ENCODE measurements around the gene FAR2.

FAR2 gene

DNA sequence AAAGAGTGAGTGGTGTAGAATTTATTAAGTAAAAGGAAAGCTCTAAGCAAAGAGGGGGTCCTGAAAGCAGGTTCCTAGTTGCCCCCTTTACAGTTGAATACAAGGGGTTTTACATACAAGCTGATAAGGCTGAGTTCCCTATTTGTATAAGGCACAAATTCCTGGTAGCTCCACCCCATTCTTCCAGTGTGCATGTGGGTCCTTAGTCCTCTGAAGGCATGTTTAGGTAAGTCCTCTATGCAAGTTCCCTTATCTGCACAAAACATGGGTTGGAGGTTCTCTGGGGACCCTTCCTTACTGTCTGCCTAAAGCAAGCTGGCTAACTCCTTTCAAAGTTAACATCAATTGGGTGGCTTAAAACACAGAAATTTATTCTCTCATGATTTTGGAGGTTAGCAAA is 2.9 kb upstream of the FAR2 start:
- Mint-ChIP-seq H3K27me3 (peaks cover 24% of the 10 kb centered on the region), H3K36me3 (ENCODE audit: low read depth) (peaks cover 1% of the 10 kb centered on the region), H3K4me1 (ENCODE audit: low read depth) (peaks cover 14% of the 10 kb centered on the region), H3K4me3 (no peak overlapping the region), H3K27ac (no peak overlapping the region), H3K9me3 (no peaks in the 10 kb centered on the region)
- no peak for DNase-seq

DNA sequence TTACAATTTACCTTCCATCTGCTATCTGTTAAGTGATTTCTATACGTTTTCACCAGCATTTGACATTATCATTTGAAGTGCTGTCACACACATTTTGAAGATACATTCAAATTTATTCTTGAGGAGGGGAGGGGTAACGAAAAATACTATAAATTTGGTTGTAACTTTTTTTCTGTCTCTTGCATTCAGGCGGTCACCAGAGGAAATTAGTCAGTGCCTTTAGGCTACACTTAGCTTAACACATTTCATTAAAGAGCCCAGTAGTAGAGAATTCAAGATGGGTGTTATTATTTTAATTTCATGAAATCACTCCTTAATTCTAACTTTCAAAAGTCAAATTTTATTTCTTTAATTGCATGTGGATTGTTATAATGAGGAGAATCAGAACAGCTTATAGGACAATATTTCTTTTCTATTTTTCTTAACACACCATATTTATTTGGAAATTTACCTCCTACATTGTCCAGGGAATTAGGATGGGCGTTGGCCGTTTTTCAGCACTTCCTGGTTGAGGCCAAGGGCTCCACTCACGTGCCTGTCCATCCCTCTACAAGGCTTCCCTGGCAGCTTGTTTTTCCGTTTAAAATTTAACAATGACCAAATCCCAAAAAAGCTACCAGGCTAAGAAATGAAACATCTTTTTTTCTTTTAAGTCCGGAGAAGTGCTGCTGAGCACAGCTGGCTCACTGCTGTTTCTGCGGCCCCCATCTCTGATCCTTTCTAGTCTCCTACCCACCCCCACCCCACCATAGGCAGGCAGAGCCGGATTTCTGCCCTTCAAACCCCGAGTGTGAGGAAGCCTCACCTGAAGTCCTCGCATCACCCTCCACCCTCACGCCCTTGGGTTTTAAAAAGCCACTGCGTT is 1.1 kb upstream of the FAR2 start:
- DNase-seq, result no peak

DNA sequence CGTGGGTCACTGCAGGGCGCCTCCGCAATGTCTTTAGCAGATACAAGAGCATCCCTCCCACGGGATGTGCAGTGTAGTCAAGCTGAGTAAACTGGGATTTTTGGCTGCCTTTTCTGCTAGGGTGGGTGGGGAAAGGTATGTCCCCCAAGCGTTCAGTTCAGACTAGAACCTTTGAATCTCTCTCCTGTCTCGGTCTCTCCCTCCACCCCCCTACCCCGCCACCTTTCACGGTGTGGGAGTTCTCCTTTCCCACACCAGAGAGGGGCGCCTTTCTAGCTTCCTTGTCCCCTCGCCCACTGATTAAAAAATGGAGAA is 525 bp upstream of the FAR2 start:
- peak overlapping the region; percentile 89 for H3K27ac Mint-ChIP-seq
- peak; percentile 42 for DNase-seq
- peaks cover 24% of the 10 kb centered on the region for H3K27me3 Mint-ChIP-seq
- peaks cover 1% of the 10 kb centered on the region for H3K36me3 Mint-ChIP-seq (ENCODE audit: low read depth)
- H3K4me3 Mint-ChIP-seq, result peak overlapping the region; percentile 87
- H3K4me1 Mint-ChIP-seq (ENCODE audit: low read depth), result peaks cover 16% of the 10 kb centered on the region
- no peaks in the 10 kb centered on the region for H3K9me3 Mint-ChIP-seq

More for the DNA sequence above, 1.1 kb upstream of the FAR2 start:
- peaks cover 1% of the 10 kb centered on the region for H3K36me3 Mint-ChIP-seq (ENCODE audit: low read depth)
- H3K9me3 Mint-ChIP-seq, result no peaks in the 10 kb centered on the region
- H3K27me3 Mint-ChIP-seq, result peaks cover 24% of the 10 kb centered on the region
- peak overlapping the region; percentile 87 for H3K4me3 Mint-ChIP-seq
- H3K4me1 Mint-ChIP-seq (ENCODE audit: low read depth), result peaks cover 14% of the 10 kb centered on the region
- peak overlapping the region; percentile 89 for H3K27ac Mint-ChIP-seq

DNA sequence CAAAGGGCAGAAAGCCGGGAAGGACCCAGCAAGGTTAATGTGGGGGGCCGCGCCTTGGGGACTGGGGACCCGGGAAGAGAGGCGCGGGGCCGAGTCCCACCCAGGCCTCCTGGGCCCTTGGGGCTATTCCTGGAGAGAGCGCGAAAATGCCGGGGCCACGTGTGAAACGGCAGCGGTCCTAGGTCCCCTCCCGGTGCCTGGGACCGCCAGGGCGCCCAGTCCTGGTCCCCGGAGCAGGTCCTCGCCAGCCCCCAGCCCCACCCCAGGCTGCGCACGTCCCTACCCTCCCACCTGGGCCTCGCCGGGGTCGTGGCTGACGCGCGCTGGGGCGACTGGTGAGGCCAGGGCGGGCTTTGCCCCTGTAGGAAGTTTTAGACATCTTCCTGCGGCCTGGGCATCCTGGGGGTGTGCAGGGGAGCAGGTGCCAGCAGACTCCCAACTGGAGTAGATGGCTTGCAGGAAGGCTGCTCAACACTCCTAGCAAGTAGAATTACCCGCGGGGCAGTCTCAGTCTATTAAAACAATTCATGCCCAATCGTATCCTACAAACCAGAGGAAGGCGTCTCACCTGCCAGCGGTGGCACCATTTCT is 708 bp downstream of the FAR2 start:
- DNase-seq, result peak; percentile 68
- Mint-ChIP-seq H3K27ac (no peak overlapping the region), H3K36me3 (ENCODE audit: low read depth) (peaks cover 1% of the 10 kb centered on the region), H3K4me3 (peak overlapping the region; percentile 87), H3K4me1 (ENCODE audit: low read depth) (peaks cover 16% of the 10 kb centered on the region), H3K9me3 (no peaks in the 10 kb centered on the region), H3K27me3 (peaks cover 24% of the 10 kb centered on the region)

DNA sequence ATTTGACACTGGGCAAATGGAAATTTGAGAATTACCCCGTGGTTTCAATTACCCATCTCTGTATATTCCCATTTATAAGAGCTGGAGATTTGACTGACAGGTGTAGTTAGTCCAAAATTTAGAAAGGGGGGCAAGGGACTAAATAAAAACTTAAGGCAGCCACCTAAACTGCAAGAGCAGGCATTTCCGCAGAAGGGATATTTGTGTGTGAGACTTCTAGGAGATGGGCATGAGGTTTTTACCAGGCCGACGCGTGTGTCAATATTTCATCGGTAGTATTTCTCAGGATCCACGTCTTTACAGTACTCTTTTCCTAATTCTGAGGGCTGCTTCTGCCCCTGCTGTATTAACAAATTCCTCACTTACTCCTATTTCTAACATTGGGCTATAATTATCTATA is 1.4 kb downstream of the FAR2 start:
- Mint-ChIP-seq H3K27me3 (peaks cover 24% of the 10 kb centered on the region), H3K27ac (no peak overlapping the region), H3K4me3 (peak overlapping the region; percentile 73), H3K9me3 (no peaks in the 10 kb centered on the region), H3K4me1 (ENCODE audit: low read depth) (peaks cover 16% of the 10 kb centered on the region), H3K36me3 (ENCODE audit: low read depth) (peaks cover 1% of the 10 kb centered on the region)
- DNase-seq, result no peak

DNA sequence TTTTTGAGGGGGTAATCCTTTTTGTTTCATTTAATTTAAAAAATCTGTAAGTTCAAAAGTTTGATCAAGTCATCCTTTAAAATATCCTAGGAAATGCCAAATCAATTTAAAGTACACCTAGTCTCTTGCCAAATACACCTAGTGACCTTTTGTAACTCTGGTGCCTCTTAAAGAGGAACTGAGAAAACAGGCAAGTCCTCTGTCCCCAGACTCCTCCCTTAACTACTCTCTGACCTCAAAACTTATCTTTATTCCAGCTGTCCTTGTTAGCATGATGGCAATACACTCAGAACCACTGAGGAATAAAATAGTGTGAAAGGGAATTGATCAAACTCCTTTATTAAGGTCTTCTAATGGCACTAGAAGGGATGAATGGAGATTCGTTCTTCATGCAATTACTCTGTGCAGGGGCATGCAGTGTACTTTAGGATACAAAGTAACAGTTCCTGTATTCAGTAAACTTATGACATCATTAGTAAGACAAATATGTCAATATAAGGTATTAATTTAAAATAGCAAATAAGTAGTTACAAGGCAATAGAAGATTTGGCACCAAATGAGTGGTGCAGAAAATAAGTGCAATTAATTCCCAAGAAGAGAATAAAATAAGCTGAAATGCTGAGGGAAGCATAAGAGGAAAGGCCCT is 3.3 kb downstream of the FAR2 start:
- no peak overlapping the region for H3K4me3 Mint-ChIP-seq
- H3K27ac Mint-ChIP-seq, result no peak overlapping the region
- peaks cover 1% of the 10 kb centered on the region for H3K36me3 Mint-ChIP-seq (ENCODE audit: low read depth)

DNA sequence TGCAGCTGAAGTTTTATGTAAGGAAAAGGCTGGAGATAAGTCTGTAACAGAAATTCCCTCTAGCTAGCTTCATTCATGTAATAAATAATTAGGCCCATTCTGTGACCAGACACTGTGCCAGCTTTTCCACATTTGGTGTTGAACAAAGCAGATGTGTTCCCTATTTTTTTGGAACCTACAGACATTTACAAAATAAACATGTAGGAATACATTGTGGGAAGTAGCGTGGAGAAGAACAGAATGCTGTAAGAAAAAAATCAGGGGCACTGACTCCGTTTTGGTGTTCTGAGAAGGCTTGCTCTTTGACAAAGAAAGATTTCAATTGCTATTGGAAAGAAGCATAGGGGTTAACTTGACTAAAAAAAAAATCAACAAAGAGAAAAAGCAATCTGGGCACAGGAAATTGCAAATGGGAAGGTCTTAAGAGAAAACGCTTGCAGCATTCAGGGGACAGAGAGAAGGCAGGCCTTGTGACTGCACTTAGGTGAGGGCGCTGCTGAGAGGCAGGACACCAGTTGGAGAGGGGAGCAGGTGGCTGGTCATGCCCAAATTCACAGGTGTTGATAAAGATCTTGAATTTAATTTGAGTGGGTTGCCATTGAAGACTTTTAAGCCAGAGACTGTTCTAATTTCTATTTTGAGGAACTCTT is 4.0 kb downstream of the FAR2 start:
- peaks cover 12% of the 10 kb centered on the region for H3K4me1 Mint-ChIP-seq (ENCODE audit: low read depth)
- H3K27me3 Mint-ChIP-seq, result peaks cover 12% of the 10 kb centered on the region
- H3K4me3 Mint-ChIP-seq, result no peak overlapping the region
- H3K9me3 Mint-ChIP-seq, result no peaks in the 10 kb centered on the region
- no peak overlapping the region for H3K27ac Mint-ChIP-seq
- H3K36me3 Mint-ChIP-seq (ENCODE audit: low read depth), result peaks cover 1% of the 10 kb centered on the region
- no peak for DNase-seq

More for the DNA sequence above, 3.3 kb downstream of the FAR2 start:
- DNase-seq, result no peak
- Mint-ChIP-seq H3K4me1 (ENCODE audit: low read depth) (peaks cover 16% of the 10 kb centered on the region), H3K27me3 (peaks cover 18% of the 10 kb centered on the region), H3K9me3 (no peaks in the 10 kb centered on the region)

DNA sequence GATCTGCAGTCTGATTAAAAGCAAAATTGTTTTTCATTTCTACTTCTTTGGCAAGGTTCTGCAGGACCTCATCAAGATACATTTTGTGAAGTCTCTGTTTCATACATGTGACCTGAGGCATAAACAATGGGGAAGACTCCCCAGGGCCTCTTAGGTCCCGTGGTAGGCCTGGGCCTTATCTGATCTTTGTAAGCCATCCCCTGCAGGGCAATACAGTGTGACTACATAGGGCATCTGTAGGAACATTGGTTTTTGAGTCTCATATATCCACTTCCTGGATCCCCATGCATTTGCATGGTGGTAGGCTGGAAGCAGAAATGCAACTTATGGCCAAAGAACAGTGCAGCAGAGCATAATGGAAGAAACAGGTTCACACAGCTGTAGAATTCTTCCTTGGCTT is 6.0 kb downstream of the FAR2 start:
- no peaks in the 10 kb centered on the region for H3K36me3 Mint-ChIP-seq (ENCODE audit: low read depth)

DNA sequence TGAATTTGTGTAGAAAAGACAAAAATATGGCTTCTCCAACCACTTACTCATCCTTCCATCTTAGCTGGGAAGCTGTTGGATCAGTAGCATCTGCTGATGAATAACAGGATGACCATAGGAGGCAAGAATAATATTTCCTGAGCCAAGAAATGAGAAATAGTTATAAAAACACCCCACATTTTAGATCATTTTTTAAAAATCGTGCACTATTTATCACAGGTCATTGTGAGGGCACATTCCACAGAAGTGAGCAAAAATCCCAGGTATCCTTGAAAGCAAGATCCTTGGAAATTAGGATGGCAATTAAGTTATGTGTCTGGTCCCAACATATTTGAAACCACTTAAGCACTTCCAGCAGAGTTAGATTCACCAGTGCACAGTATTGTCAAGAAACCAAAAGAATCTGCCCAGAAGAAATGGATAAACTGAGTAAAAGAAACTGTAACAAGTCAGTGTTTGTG is 8.4 kb downstream of the FAR2 start:
- H3K27ac Mint-ChIP-seq, result no peak overlapping the region
- no peak for DNase-seq
- no peaks in the 10 kb centered on the region for H3K27me3 Mint-ChIP-seq
- no peaks in the 10 kb centered on the region for H3K36me3 Mint-ChIP-seq (ENCODE audit: low read depth)
- peaks cover 19% of the 10 kb centered on the region for H3K4me1 Mint-ChIP-seq (ENCODE audit: low read depth)
- H3K4me3 Mint-ChIP-seq, result no peak overlapping the region
- peaks cover 5% of the 10 kb centered on the region for H3K9me3 Mint-ChIP-seq

More for the DNA sequence above, 6.0 kb downstream of the FAR2 start:
- H3K4me3 Mint-ChIP-seq, result no peak overlapping the region
- DNase-seq, result no peak
- peaks cover 5% of the 10 kb centered on the region for H3K9me3 Mint-ChIP-seq
- no peak overlapping the region for H3K27ac Mint-ChIP-seq
- H3K27me3 Mint-ChIP-seq, result peaks cover 2% of the 10 kb centered on the region
- H3K4me1 Mint-ChIP-seq (ENCODE audit: low read depth), result peaks cover 10% of the 10 kb centered on the region

DNA sequence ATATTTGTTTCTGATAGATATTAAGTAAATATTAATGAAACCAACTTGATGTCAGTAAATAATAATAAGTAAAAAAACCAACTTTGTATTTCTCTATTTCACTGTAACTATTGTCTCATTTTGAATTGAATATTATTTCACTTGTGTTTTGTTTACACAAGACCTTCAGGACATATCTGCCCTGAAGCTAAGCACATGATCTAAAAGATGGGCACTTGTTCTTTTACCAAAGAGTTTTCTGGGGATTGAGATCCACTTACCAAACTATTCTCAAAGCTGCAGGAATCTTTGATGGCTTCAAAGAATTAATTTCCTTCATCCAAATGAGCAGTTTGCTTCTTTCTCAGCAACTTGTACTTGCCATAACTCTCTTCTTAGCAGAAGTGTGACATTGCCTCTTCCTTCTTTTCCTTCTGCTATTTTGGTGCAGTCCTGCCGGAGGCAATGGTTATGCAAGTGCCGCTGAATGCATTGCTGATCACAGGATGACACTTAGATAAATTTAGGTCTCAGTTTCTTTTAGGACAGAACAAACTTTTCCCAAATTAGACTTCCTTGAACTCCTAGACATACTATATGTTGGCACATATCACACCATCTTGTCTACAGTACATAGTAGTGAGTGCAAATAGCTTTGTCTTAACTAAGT is 9.2 kb downstream of the FAR2 start:
- Mint-ChIP-seq H3K9me3 (peaks cover 5% of the 10 kb centered on the region), H3K27me3 (no peaks in the 10 kb centered on the region), H3K4me3 (no peak overlapping the region), H3K36me3 (ENCODE audit: low read depth) (no peaks in the 10 kb centered on the region), H3K4me1 (ENCODE audit: low read depth) (peaks cover 18% of the 10 kb centered on the region), H3K27ac (no peak overlapping the region)
- no peak for DNase-seq

DNA sequence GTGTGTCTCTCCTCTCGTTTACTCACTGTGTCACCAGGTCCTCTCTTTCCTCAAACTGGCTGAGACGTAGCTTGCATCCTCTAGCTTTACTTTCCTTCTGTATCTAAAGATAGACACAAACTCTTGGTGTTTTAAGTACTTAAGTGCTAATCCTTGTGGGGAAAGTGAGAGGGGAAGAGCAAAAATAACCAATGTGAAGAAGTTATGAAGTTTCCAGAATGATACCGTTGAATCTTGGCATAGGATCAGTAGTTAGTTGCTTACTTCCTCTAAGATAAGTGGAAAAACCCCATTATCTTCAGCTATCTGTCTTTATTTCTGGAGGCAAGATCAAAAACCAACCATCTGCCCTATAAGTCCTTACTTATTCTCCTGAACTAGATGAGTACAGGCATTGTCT is 10.6 kb downstream of the FAR2 start:
- Mint-ChIP-seq H3K27ac (no peak overlapping the region), H3K4me1 (ENCODE audit: low read depth) (peaks cover 24% of the 10 kb centered on the region), H3K9me3 (peaks cover 5% of the 10 kb centered on the region), H3K36me3 (ENCODE audit: low read depth) (no peaks in the 10 kb centered on the region), H3K4me3 (no peak overlapping the region), H3K27me3 (no peaks in the 10 kb centered on the region)
- no peak for DNase-seq

DNA sequence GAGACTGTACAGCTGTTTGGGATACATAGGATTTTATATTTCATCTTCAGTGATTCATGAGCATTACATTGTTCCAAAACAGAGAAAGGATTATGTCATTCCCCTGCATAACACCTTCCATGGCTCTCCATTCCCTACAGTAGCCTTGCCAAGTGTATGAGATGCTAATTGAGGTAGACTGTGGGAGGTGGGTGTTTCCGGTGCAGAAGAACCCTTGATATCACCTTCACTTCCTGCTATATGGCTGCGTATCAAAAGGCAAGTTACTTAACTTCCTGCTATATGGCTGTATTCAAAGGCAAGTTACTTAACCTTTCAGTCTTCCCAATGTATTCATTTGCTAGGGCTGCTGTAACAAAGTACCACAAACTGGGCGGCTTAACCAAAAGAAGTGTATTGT is 11.2 kb downstream of the FAR2 start:
- no peak overlapping the region for H3K27ac Mint-ChIP-seq
- no peak overlapping the region for H3K4me3 Mint-ChIP-seq
- H3K9me3 Mint-ChIP-seq, result peaks cover 5% of the 10 kb centered on the region
- H3K4me1 Mint-ChIP-seq (ENCODE audit: low read depth), result peaks cover 28% of the 10 kb centered on the region
- H3K27me3 Mint-ChIP-seq, result no peaks in the 10 kb centered on the region
- no peaks in the 10 kb centered on the region for H3K36me3 Mint-ChIP-seq (ENCODE audit: low read depth)
- DNase-seq, result no peak

DNA sequence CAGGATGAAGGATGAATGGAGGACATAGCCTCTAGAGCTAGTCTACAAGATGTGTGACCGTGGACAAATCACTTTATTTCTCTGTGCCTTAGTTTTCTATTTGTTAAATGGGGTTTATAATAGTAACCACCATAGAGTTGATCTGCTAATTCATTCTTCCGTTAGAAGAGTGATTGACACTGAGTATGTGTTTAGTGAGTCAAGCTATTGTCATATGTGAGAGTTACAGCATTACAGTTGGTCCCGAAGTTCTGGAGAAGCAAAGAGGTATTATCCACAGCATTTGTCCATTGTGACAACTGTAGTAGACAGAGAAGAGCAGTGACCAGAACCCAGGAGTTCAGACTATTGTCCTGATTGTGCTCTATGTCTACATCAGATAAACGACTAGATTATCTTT is 14.1 kb downstream of the FAR2 start:
- peaks cover 28% of the 10 kb centered on the region for H3K4me1 Mint-ChIP-seq (ENCODE audit: low read depth)
- DNase-seq, result no peak

More for the DNA sequence above, 14.1 kb downstream of the FAR2 start:
- H3K4me3 Mint-ChIP-seq, result no peak overlapping the region
- H3K27ac Mint-ChIP-seq, result no peak overlapping the region
- no peaks in the 10 kb centered on the region for H3K36me3 Mint-ChIP-seq (ENCODE audit: low read depth)
- H3K9me3 Mint-ChIP-seq, result peaks cover 5% of the 10 kb centered on the region
- no peaks in the 10 kb centered on the region for H3K27me3 Mint-ChIP-seq
